Keratinocyte (primary cell): ENCODE data around the gene KCNQ2. TPM values are rescaled to one million over a fixed set of nuclear protein-coding genes. Genes with fewer than 3 reads are reported as not detected.
"Not testable (repeated sequence)": the region's sequence is repeated elsewhere in the genome, so short reads cannot be mapped to it uniquely, and the experiment has no call there.

Source experiments
- DNase-seq: peaks from one replicate; pipeline ENCODE4 v3.0.0-alpha.2; 2011; ENCODE audit warnings: low read depth, missing footprints, low spot score
- FAIRE-seq: peaks from 2 replicates; lab custom pipeline; 2011; peaks lifted over from hg19 to GRCh38; lab: Jason Lieb, UNC
- H2AFZ ChIP-seq: 2 replicates; pipeline ENCODE4 v1.6.0; 2012; ENCODE audit warnings: low read length, control low read depth, inconsistent platforms; ENCODE audit not compliant: control insufficient read depth
- H3K27ac ChIP-seq: 2 replicates; pipeline ENCODE4 v1.5.1; 2011; ENCODE audit warnings: low read length; ENCODE audit not compliant: control insufficient read depth, insufficient read depth
- H3K27me3 ChIP-seq: 3 replicates; pipeline ENCODE4 v1.6.0; 2011; ENCODE audit warnings: low read length; ENCODE audit not compliant: control insufficient read depth, insufficient read depth; ENCODE audit errors: extremely low read depth
- H3K36me3 ChIP-seq, 2 experiments: 2 replicates in 1 of 2; 3 replicates in 1 of 2; pipeline ENCODE4 v1.5.1; 2011; ENCODE audit warnings: low read length in 2 of 2, mild to moderate bottlenecking in 1 of 2; ENCODE audit not compliant: control insufficient read depth in 2 of 2, insufficient read depth in 2 of 2; ENCODE audit errors: extremely low read depth in 1 of 2
- H3K4me1 ChIP-seq: 3 replicates; pipeline ENCODE4 v1.5.1; 2011; ENCODE audit warnings: low read length; ENCODE audit not compliant: control insufficient read depth, insufficient read depth; ENCODE audit errors: extremely low read depth
- H3K4me2 ChIP-seq: 3 replicates; pipeline ENCODE4 v1.6.0; 2011; ENCODE audit warnings: low read depth, low read length; ENCODE audit not compliant: control insufficient read depth, insufficient read depth; ENCODE audit errors: extremely low read depth
- H3K4me3 ChIP-seq, 3 experiments: fragments of 200-600 bp in 1 of 3; sonication (generic) in 1 of 3; 2 replicates in 2 of 3; 3 replicates in 1 of 3; pipeline ENCODE4 v1.5.1; 2011 to 2016; ENCODE audit warnings: low read length in 3 of 3, mild to moderate bottlenecking in 3 of 3, control low read depth in 2 of 3, inconsistent platforms in 1 of 3, low read depth in 1 of 3, mixed read lengths in 1 of 3, mixed run types in 1 of 3, moderate library complexity in 1 of 3; ENCODE audit not compliant: control insufficient read depth in 2 of 3, insufficient read depth in 2 of 3; ENCODE audit errors: extremely low read depth in 1 of 3
- H3K79me2 ChIP-seq: 2 replicates; pipeline ENCODE4 v1.6.0; 2012; ENCODE audit warnings: low read length; ENCODE audit not compliant: control insufficient read depth, insufficient read depth
- H3K9ac ChIP-seq: 3 replicates; pipeline ENCODE4 v1.6.0; 2011; ENCODE audit warnings: low read length; ENCODE audit not compliant: control insufficient read depth, insufficient read depth; ENCODE audit errors: extremely low read depth
- H3K9me1 ChIP-seq: 3 replicates; pipeline ENCODE4 v1.6.0; 2011; ENCODE audit warnings: low read length; ENCODE audit not compliant: control insufficient read depth, insufficient read depth; ENCODE audit errors: extremely low read depth
- H3K9me3 ChIP-seq: 2 replicates; pipeline ENCODE4 v1.5.1; 2012; ENCODE audit warnings: low read depth, low read length; ENCODE audit not compliant: control insufficient read depth
- H4K20me1 ChIP-seq: 3 replicates; pipeline ENCODE4 v1.6.0; 2011; ENCODE audit warnings: low read length; ENCODE audit not compliant: control insufficient read depth, insufficient read depth; ENCODE audit errors: extremely low read depth
- EZH2 ChIP-seq: IDR thresholded peaks from one replicate; pipeline ENCODE4 v1.6.1; 2012; ENCODE audit warnings: inconsistent platforms, mild to moderate bottlenecking, low read length, moderate library complexity
- dilution Hi-C: fragments of 300-500 bp; cut with MboI; formaldehyde crosslinking; loops from one replicate; pipeline ENCODE4 v1.7.0; 2020; ENCODE audit warnings: low sequenced_read_pairs; ENCODE audit not compliant: extremely low pct_ligation_motif_present
- polyA plus RNA-seq, 5 experiments: library from polyadenylated mRNA; depleted of rRNA in 3 of 5; stranded (reverse) in 3 of 5; stranded (forward) in 1 of 5; unstranded in 1 of 5; fragments of >200 nt; gene quantifications; 1 replicate in 1 of 5; 2 replicates in 3 of 5; 3 replicates in 1 of 5; pipeline versions ENCODE4 v1.2.1 to v1.2.3, GENCODE V29; 2011 to 2012; ENCODE audit warnings: missing spikeins in 2 of 5, low read depth in 1 of 5, low replicate concordance in 1 of 5
- TF ChIP-seq, protein P1 (sequence below), 3 experiments: IDR thresholded peaks in 1 of 3; conservative IDR thresholded peaks in 1 of 3; optimal IDR thresholded peaks in 1 of 3; 2 replicates in 2 of 3; 3 replicates in 1 of 3; pipeline versions ENCODE3 to v1.5.1; 2011; ENCODE audit warnings: low read length in 3 of 3, mild to moderate bottlenecking in 3 of 3, moderate library complexity in 2 of 3, control low read depth in 1 of 3, inconsistent platforms in 1 of 3; ENCODE audit not compliant: insufficient read depth in 2 of 3; ENCODE audit errors: extremely low read depth in 1 of 3

Gene KCNQ2
- polyA plus RNA-seq, 1 donor (not counting 4 experiments of a cell fraction or from before 2014, with no cell fraction given) = not detected

GRCh38 chr20:63380346-63380870 is 92.0 kb downstream of the KCNQ2 start:
- Histone ChIP-seq H2AFZ (no peak overlapping the region), H3K9me1 (no peaks in the 10 kb centered on the region), H3K27me3 (peaks cover 30% of the 10 kb centered on the region), H3K4me3 (no peak overlapping the region), H3K9ac (no peak overlapping the region), H3K79me2 (no peaks in the 10 kb centered on the region), H3K9me3 (no peaks in the 10 kb centered on the region), H3K4me2 (no peak overlapping the region), H4K20me1 (no peaks in the 10 kb centered on the region), H3K27ac (no peak overlapping the region), H3K4me1 (no peaks in the 10 kb centered on the region), H3K36me3 (no peaks in the 10 kb centered on the region)
- FAIRE-seq (no peak), DNase-seq (no peak)
- dilution Hi-C loops = no loop called here
- TF ChIP-seq, protein P1, sequence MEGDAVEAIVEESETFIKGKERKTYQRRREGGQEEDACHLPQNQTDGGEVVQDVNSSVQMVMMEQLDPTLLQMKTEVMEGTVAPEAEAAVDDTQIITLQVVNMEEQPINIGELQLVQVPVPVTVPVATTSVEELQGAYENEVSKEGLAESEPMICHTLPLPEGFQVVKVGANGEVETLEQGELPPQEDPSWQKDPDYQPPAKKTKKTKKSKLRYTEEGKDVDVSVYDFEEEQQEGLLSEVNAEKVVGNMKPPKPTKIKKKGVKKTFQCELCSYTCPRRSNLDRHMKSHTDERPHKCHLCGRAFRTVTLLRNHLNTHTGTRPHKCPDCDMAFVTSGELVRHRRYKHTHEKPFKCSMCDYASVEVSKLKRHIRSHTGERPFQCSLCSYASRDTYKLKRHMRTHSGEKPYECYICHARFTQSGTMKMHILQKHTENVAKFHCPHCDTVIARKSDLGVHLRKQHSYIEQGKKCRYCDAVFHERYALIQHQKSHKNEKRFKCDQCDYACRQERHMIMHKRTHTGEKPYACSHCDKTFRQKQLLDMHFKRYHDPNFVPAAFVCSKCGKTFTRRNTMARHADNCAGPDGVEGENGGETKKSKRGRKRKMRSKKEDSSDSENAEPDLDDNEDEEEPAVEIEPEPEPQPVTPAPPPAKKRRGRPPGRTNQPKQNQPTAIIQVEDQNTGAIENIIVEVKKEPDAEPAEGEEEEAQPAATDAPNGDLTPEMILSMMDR (optimal IDR thresholded peaks at IDR 0.05 in 1 of 3, IDR thresholded peaks at IDR 0.05 in 1 of 3, conservative IDR thresholded peaks at IDR 0.05 in 1 of 3; ENCODE audit: extremely low read depth in 1 of 3, insufficient read depth in 2 of 3, low read length in 3 of 3) = no peak
- no peak for TF ChIP-seq EZH2

DNA sequence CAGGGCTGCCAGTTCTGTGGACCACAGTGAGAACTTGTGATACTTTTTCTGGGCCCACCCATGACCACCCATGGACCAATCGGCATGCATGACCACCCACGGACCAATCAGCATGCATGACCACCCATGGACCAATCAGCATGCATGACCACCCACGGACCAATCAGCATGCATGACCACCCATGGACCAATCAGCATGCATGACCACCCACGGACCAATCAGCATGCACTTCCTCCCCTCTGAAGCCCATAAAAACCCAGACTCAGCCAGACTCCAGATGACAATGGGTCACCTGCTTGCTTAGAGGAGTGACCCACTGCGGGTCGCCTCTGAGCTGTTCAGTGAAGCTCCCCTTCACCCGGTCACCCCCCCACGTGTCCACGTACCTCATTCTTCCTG is 92.6 kb downstream of the KCNQ2 start:
- H3K9me3 ChIP-seq, H3K27ac ChIP-seq, H3K9ac ChIP-seq, H3K4me3 ChIP-seq, dilution Hi-C loops, H2AFZ ChIP-seq, H3K9me1 ChIP-seq, FAIRE-seq, H3K36me3 ChIP-seq, H3K4me1 ChIP-seq, H3K79me2 ChIP-seq, H4K20me1 ChIP-seq, H3K4me2 ChIP-seq, DNase-seq: not testable (repeated sequence)
- peaks cover 30% of the 10 kb centered on the region for H3K27me3 ChIP-seq

- H4K20me1 ChIP-seq = no peaks in the 10 kb centered on the region
- H3K9me3 ChIP-seq = no peaks in the 10 kb centered on the region
- H3K4me3 ChIP-seq = no peak overlapping the region
- peaks cover 30% of the 10 kb centered on the region for H3K27me3 ChIP-seq
- H3K4me1 ChIP-seq = no peaks in the 10 kb centered on the region
- H2AFZ ChIP-seq = no peak overlapping the region
- H3K27ac ChIP-seq = no peak overlapping the region
- H3K79me2 ChIP-seq = no peaks in the 10 kb centered on the region
- no peak overlapping the region for H3K4me2 ChIP-seq
- FAIRE-seq = no peak
- TF ChIP-seq, protein P1 (optimal IDR thresholded peaks at IDR 0.05 in 1 of 3, IDR thresholded peaks at IDR 0.05 in 1 of 3, conservative IDR thresholded peaks at IDR 0.05 in 1 of 3; ENCODE audit: extremely low read depth in 1 of 3, insufficient read depth in 2 of 3, low read length in 3 of 3) = no peak
- TF ChIP-seq EZH2 = no peak
- dilution Hi-C loops = no loop called here
- H3K9me1 ChIP-seq = no peaks in the 10 kb centered on the region
- no peaks in the 10 kb centered on the region for H3K36me3 ChIP-seq
- DNase-seq = no peak
- H3K9ac ChIP-seq = no peak overlapping the region
Measured at GRCh38 chr20:63379296-63379695, 93.2 kb downstream of the KCNQ2 start.
